Germinal center (tissue), 1 donor: ENCODE measurements around the gene JMJD4.
A peak's percentile ranks its signal among the peaks of the same experiment; 100 is the strongest.

Experiments used
- DNase-seq: peaks from one replicate; pipeline ENCODE4 v3.0.0; 2012; ENCODE audit warnings: mixed read lengths, low spot score

Gene JMJD4

GRCh38 chr1:227734856-227735538, at the start of gene JMJD4, which contains the start of gene SNAP47:
Gene JMJD4, minus strand, starts transcription at chr1:227735302. Its CDS starts 29 bp downstream, at chr1:227735273.
Gene SNAP47, plus strand, starts transcription at chr1:227735435. Its CDS starts 12,302 bp downstream, at chr1:227747737.
- DNase-seq = peak; percentile 93

- DNase-seq = no peak
Observed at GRCh38 chr1:227782226-227782625, 47.1 kb upstream of the JMJD4 start.

GRCh38 chr1:227781314-227781930, 46.3 kb upstream of the JMJD4 start:
- no peak for DNase-seq

GRCh38 chr1:227780101-227781044, 45.3 kb upstream of the JMJD4 start:
- no peak for DNase-seq

- no peak for DNase-seq
Observed at GRCh38 chr1:227779685-227780084, 44.6 kb upstream of the JMJD4 start.

GRCh38 chr1:227779021-227779441, 43.9 kb upstream of the JMJD4 start:
- DNase-seq = no peak

GRCh38 chr1:227778401-227778947, 43.4 kb upstream of the JMJD4 start:
- DNase-seq = no peak

GRCh38 chr1:227777646-227778045, 42.5 kb upstream of the JMJD4 start:
- DNase-seq = no peak

- DNase-seq = no peak
Observed at GRCh38 chr1:227777156-227777555, 42.1 kb upstream of the JMJD4 start.

- no peak for DNase-seq
Observed at GRCh38 chr1:227776331-227776771, 41.2 kb upstream of the JMJD4 start.

GRCh38 chr1:227775841-227776240, 40.7 kb upstream of the JMJD4 start:
- no peak for DNase-seq

GRCh38 chr1:227774821-227775661, 39.9 kb upstream of the JMJD4 start:
- DNase-seq = no peak

- DNase-seq = no peak
Observed at GRCh38 chr1:227774051-227774731, 39.1 kb upstream of the JMJD4 start.

GRCh38 chr1:227773558-227773957, 38.5 kb upstream of the JMJD4 start:
- DNase-seq = no peak

- DNase-seq = no peak
Observed at GRCh38 chr1:227771771-227772170, 36.7 kb upstream of the JMJD4 start.

GRCh38 chr1:227771326-227771725, 36.2 kb upstream of the JMJD4 start:
- no peak for DNase-seq

GRCh38 chr1:227770812-227771211, 35.7 kb upstream of the JMJD4 start:
- no peak for DNase-seq

GRCh38 chr1:227769936-227770494, 34.9 kb upstream of the JMJD4 start:
- no peak for DNase-seq

- DNase-seq = no peak
Observed at GRCh38 chr1:227769047-227769935, 34.2 kb upstream of the JMJD4 start.
